ENCODE data around the gene AZGP1. TPM values are rescaled to one million over a fixed set of nuclear protein-coding genes. Genes with fewer than 3 reads are reported as not detected.

Gene AZGP1
- total and polyA plus RNA-seq, 2 of the 13 experiments (the other 11 are each of a cell fraction or from before 2014, with no cell fraction given) = 93.8 to 229 TPM

DNA sequence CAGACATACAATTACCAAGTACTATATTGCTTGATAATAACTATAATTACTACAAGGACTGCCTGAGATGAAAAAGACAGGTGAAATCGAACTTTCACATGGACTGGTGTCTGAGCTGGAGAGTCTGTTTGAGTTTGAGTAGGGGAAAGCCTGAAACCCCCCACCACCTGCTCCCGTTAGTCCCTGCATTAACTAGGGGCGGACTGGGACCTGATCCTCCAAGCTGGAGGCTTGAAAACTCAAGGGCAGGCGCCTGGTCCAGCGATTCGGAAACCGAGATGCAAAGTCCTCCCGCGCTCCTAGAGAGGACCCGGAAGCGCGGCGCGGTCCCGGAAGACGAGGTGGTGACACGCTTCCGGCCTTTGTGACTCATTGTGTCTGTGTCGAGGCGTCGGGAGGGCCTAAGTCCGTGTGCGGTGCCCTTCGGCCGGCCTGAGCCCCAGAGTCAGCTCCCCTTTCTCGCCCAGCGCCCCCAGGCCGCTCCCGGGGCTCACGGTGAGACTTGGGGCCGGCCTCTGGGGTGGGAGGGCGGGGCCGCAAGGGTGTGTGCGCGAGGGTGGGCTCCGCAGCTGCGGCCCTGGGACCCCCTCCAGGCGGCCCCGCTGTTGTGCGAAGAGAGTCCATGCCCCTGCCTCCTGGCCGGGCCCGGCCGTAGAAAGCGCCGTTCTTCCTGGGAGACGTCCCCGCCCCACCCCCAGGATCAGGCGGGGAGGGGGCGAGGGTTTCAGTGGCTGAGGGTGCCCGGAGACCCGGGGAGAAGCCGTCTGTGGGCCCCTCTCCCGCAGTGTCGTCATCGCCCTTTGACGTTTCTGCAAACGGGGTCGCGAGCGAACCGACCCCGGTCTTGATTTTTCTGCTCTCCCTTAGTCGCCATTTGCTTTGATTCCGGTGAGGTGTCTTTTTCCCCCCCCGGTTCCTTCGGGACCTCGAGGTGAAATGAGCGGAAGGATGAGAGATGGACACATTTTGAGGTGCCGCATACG, 39.7 kb upstream of the AZGP1 start, which contains the start of gene ZKSCAN1 (continued):
- TF ChIP-seq, protein P1, sequence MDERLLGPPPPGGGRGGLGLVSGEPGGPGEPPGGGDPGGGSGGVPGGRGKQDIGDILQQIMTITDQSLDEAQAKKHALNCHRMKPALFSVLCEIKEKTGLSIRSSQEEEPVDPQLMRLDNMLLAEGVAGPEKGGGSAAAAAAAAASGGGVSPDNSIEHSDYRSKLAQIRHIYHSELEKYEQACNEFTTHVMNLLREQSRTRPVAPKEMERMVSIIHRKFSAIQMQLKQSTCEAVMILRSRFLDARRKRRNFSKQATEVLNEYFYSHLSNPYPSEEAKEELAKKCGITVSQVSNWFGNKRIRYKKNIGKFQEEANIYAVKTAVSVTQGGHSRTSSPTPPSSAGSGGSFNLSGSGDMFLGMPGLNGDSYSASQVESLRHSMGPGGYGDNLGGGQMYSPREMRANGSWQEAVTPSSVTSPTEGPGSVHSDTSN (CRISPR knock-in tag; IDR thresholded peaks at IDR 0.05) = 0 out of 2 replicates have a peak, but pooled peaks have one; percentile 11
- peak; percentile 4; the same call in 1 of the 2 replicates for TF ChIP-seq FOXC1 (CRISPR knock-in tag; IDR thresholded peaks at IDR 0.05; ENCODE audit: borderline replicate concordance)
- peak; percentile 90 for TF ChIP-seq POLR2G (IDR thresholded peaks at IDR 0.05; ENCODE audit: low read depth, low read length)
- TF ChIP-seq, protein P2, sequence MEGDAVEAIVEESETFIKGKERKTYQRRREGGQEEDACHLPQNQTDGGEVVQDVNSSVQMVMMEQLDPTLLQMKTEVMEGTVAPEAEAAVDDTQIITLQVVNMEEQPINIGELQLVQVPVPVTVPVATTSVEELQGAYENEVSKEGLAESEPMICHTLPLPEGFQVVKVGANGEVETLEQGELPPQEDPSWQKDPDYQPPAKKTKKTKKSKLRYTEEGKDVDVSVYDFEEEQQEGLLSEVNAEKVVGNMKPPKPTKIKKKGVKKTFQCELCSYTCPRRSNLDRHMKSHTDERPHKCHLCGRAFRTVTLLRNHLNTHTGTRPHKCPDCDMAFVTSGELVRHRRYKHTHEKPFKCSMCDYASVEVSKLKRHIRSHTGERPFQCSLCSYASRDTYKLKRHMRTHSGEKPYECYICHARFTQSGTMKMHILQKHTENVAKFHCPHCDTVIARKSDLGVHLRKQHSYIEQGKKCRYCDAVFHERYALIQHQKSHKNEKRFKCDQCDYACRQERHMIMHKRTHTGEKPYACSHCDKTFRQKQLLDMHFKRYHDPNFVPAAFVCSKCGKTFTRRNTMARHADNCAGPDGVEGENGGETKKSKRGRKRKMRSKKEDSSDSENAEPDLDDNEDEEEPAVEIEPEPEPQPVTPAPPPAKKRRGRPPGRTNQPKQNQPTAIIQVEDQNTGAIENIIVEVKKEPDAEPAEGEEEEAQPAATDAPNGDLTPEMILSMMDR (CRISPR knock-in tag; IDR thresholded peaks at IDR 0.05) = peak; percentile 12; the same call in 1 of the 2 replicates
- no peak for TF ChIP-seq KLF11 (CRISPR knock-in tag; IDR thresholded peaks at IDR 0.05)
- TF ChIP-seq EZH2 (conservative IDR thresholded peaks at IDR 0.05; ENCODE audit: low read depth, low read length) = no peak
- 0 out of 2 replicates have a peak, but pooled peaks have one; percentile 63 for TF ChIP-seq GTF2F1 (IDR thresholded peaks at IDR 0.05; ENCODE audit: low read length)
- TF ChIP-seq ZNF292 (CRISPR knock-in tag; IDR thresholded peaks at IDR 0.05; ENCODE audit: borderline replicate concordance, low read depth) = no peak
- TF ChIP-seq, protein P3, sequence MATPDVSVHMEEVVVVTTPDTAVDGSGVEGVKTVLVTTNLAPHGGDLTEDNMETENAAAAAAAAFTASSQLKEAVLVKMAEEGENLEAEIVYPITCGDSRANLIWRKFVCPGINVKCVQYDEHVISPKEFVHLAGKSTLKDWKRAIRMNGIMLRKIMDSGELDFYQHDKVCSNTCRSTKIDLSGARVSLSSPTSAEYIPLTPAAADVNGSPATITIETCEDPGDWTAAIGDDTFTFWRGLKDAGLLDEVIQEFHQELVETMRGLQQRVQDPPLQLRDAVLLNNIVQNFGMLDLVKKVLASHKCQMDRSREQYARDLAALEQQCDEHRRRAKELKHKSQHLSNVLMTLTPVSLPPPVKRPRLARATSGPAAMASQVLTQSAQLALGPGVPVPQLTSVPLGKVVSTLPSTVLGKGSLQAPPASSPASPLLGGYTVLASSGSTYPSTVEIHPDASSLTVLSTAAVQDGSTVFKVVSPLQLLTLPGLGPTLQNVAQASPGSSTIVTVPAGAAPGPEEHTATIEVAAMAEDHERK (CRISPR knock-in tag; IDR thresholded peaks at IDR 0.05; ENCODE audit: low read depth) = no peak
- peak; percentile 92 for TF ChIP-seq GATAD1 (CRISPR knock-in tag; IDR thresholded peaks at IDR 0.05)
- no peak for TF ChIP-seq KAT7 (CRISPR knock-in tag; IDR thresholded peaks at IDR 0.05; ENCODE audit: borderline replicate concordance)
- no peak for TF ChIP-seq ZNF256 (CRISPR knock-in tag; conservative IDR thresholded peaks at IDR 0.05)
- TF ChIP-seq, protein P4, sequence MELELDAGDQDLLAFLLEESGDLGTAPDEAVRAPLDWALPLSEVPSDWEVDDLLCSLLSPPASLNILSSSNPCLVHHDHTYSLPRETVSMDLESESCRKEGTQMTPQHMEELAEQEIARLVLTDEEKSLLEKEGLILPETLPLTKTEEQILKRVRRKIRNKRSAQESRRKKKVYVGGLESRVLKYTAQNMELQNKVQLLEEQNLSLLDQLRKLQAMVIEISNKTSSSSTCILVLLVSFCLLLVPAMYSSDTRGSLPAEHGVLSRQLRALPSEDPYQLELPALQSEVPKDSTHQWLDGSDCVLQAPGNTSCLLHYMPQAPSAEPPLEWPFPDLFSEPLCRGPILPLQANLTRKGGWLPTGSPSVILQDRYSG (CRISPR knock-in tag; IDR thresholded peaks at IDR 0.05) = 0 out of 2 replicates have a peak, but pooled peaks have one; percentile 71
- no peak for TF ChIP-seq CBX2 (IDR thresholded peaks at IDR 0.05; ENCODE audit: low read depth, low read length)
- TF ChIP-seq CBX2 (CRISPR knock-in tag; IDR thresholded peaks at IDR 0.05; ENCODE audit: low read depth) = no peak
- TF ChIP-seq, protein P5, sequence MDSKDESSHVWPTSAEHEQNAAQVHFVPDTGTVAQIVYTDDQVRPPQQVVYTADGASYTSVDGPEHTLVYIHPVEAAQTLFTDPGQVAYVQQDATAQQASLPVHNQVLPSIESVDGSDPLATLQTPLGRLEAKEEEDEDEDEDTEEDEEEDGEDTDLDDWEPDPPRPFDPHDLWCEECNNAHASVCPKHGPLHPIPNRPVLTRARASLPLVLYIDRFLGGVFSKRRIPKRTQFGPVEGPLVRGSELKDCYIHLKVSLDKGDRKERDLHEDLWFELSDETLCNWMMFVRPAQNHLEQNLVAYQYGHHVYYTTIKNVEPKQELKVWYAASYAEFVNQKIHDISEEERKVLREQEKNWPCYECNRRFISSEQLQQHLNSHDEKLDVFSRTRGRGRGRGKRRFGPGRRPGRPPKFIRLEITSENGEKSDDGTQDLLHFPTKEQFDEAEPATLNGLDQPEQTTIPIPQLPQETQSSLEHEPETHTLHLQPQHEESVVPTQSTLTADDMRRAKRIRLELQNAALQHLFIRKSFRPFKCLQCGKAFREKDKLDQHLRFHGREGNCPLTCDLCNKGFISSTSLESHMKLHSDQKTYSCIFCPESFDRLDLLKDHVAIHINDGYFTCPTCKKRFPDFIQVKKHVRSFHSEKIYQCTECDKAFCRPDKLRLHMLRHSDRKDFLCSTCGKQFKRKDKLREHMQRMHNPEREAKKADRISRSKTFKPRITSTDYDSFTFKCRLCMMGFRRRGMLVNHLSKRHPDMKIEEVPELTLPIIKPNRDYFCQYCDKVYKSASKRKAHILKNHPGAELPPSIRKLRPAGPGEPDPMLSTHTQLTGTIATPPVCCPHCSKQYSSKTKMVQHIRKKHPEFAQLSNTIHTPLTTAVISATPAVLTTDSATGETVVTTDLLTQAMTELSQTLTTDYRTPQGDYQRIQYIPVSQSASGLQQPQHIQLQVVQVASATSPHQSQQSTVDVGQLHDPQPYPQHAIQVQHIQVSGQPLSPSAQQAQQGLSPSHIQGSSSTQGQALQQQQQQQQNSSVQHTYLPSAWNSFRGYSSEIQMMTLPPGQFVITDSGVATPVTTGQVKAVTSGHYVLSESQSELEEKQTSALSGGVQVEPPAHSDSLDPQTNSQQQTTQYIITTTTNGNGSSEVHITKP (CRISPR knock-in tag; IDR thresholded peaks at IDR 0.05; ENCODE audit: low read depth) = no peak
- TF ChIP-seq ZFP41 (CRISPR knock-in tag; IDR thresholded peaks at IDR 0.05; ENCODE audit: borderline replicate concordance) = no peak
- TF ChIP-seq BRD4 (CRISPR knock-in tag; IDR thresholded peaks at IDR 0.05) = 0 out of 2 replicates have a peak, but pooled peaks have one; percentile 73
- no peak; the same call in 1 of the 2 replicates for TF ChIP-seq ZNF160 (CRISPR knock-in tag; IDR thresholded peaks at IDR 0.05)

All from HepG2 (cell line).